ENCODE data around the gene ST8SIA1.

ST8SIA1 gene

GRCh38 chr12:22332202-22332601 is 2.3 kb downstream of the ST8SIA1 start:
- no peak for DNase-seq (ENCODE audit: low read depth in 2 of 2)

GRCh38 chr12:22329621-22330020 is 4.9 kb downstream of the ST8SIA1 start:
- DNase-seq (ENCODE audit: low read depth in 2 of 2): no peak

- DNase-seq (ENCODE audit: low read depth in 2 of 2): no peak
These were observed 9.3 kb downstream of the ST8SIA1 start for GRCh38 chr12:22325218-22325617.

GRCh38 chr12:22322091-22322490 is 12.4 kb downstream of the ST8SIA1 start:
- no peak for DNase-seq (ENCODE audit: low read depth in 2 of 2)

- no peak for DNase-seq (ENCODE audit: low read depth in 2 of 2)
These were observed 12.9 kb downstream of the ST8SIA1 start for GRCh38 chr12:22321638-22322037.

- DNase-seq (ENCODE audit: low read depth in 2 of 2): no peak
These were observed 13.4 kb downstream of the ST8SIA1 start for GRCh38 chr12:22321018-22321605.

GRCh38 chr12:22318108-22318737 is 16.3 kb downstream of the ST8SIA1 start:
- no peak for DNase-seq (ENCODE audit: low read depth in 2 of 2)

GRCh38 chr12:22313963-22314330 is 20.6 kb downstream of the ST8SIA1 start:
- no peak for DNase-seq (ENCODE audit: low read depth in 2 of 2)

GRCh38 chr12:22313286-22313962 is 21.1 kb downstream of the ST8SIA1 start:
- DNase-seq (ENCODE audit: low read depth in 2 of 2): no peak

GRCh38 chr12:22312336-22312735 is 22.2 kb downstream of the ST8SIA1 start:
- DNase-seq (ENCODE audit: low read depth in 2 of 2): no peak

GRCh38 chr12:22310709-22311108 is 23.8 kb downstream of the ST8SIA1 start:
- no peak for DNase-seq (ENCODE audit: low read depth in 2 of 2)

- DNase-seq (ENCODE audit: low read depth in 2 of 2): no peak
These were observed 24.2 kb downstream of the ST8SIA1 start for GRCh38 chr12:22310275-22310674.

- DNase-seq (ENCODE audit: low read depth in 2 of 2): no peak
These were observed 26.7 kb downstream of the ST8SIA1 start for GRCh38 chr12:22307811-22308210.

- DNase-seq (ENCODE audit: low read depth in 2 of 2): no peak
These were observed 28.2 kb downstream of the ST8SIA1 start for GRCh38 chr12:22306311-22306710.

GRCh38 chr12:22304341-22304740 is 30.2 kb downstream of the ST8SIA1 start:
- no peak for DNase-seq (ENCODE audit: low read depth in 2 of 2)

- no peak for DNase-seq (ENCODE audit: low read depth in 2 of 2)
These were observed 35.1 kb downstream of the ST8SIA1 start for GRCh38 chr12:22299294-22299912.

GRCh38 chr12:22289250-22289649 is 45.3 kb downstream of the ST8SIA1 start:
- DNase-seq (ENCODE audit: low read depth in 2 of 2): no peak

GRCh38 chr12:22287776-22288621 is 46.5 kb downstream of the ST8SIA1 start:
- no peak for DNase-seq (ENCODE audit: low read depth in 2 of 2)

GRCh38 chr12:22287101-22287500 is 47.4 kb downstream of the ST8SIA1 start:
- DNase-seq (ENCODE audit: low read depth in 2 of 2): no peak

- DNase-seq (ENCODE audit: low read depth in 2 of 2): peak; percentile 95
These were observed 47.9 kb downstream of the ST8SIA1 start for GRCh38 chr12:22286569-22286968.

GRCh38 chr12:22285846-22286245 is 48.7 kb downstream of the ST8SIA1 start:
- DNase-seq (ENCODE audit: low read depth in 2 of 2): peak; percentile 59 to 63

- no peak for DNase-seq (ENCODE audit: low read depth in 2 of 2)
These were observed 49.6 kb downstream of the ST8SIA1 start for GRCh38 chr12:22284871-22285270.

Data from fibroblast of skin of left quadriceps (primary cell).